NCI-H1105 treated with DMSO at 0.1 percent for 48 hours (cell line): Measurements from ENCODE around the gene SSPN.

Experiments used
- DNase-seq: peaks from one replicate; lab custom pipeline; 2025; lab: John Stamatoyannopoulos, UW

SSPN gene

GRCh38 chr12:26266881-26267280 is 71.5 kb downstream of the SSPN start:
- no peak for DNase-seq

GRCh38 chr12:26268841-26269561 is 73.6 kb downstream of the SSPN start:
- no peak for DNase-seq

- DNase-seq: no peak
Measured at GRCh38 chr12:26269562-26270284, 74.3 kb downstream of the SSPN start.

GRCh38 chr12:26271024-26271423 is 75.7 kb downstream of the SSPN start:
- no peak for DNase-seq

- DNase-seq: no peak
Measured at GRCh38 chr12:26271889-26272492, 76.6 kb downstream of the SSPN start.

GRCh38 chr12:26272851-26273250 is 77.5 kb downstream of the SSPN start:
- no peak for DNase-seq

- no peak for DNase-seq
Measured at GRCh38 chr12:26273811-26274210, 78.4 kb downstream of the SSPN start.

GRCh38 chr12:26274441-26275312 is 79.3 kb downstream of the SSPN start:
- no peak for DNase-seq

GRCh38 chr12:26275313-26276131 is 80.1 kb downstream of the SSPN start:
- no peak for DNase-seq

GRCh38 chr12:26276709-26277108 is 81.3 kb downstream of the SSPN start:
- DNase-seq: no peak

GRCh38 chr12:26277506-26278246 is 82.3 kb downstream of the SSPN start:
- DNase-seq: no peak

- no peak for DNase-seq
Measured at GRCh38 chr12:26278266-26278665, 82.9 kb downstream of the SSPN start.

GRCh38 chr12:26278666-26279065 is 83.3 kb downstream of the SSPN start:
- DNase-seq: peak; percentile 77

GRCh38 chr12:26279091-26279490 is 83.7 kb downstream of the SSPN start:
- no peak for DNase-seq

GRCh38 chr12:26279908-26280307 is 84.5 kb downstream of the SSPN start:
- no peak for DNase-seq

- no peak for DNase-seq
Measured at GRCh38 chr12:26280869-26281268, 85.5 kb downstream of the SSPN start.

- DNase-seq: no peak
Measured at GRCh38 chr12:26281320-26281719, 85.9 kb downstream of the SSPN start.

GRCh38 chr12:26282339-26282940 is 87.1 kb downstream of the SSPN start:
- no peak for DNase-seq

GRCh38 chr12:26283046-26283445 is 87.7 kb downstream of the SSPN start:
- no peak for DNase-seq

- DNase-seq: no peak
Measured at GRCh38 chr12:26283617-26284016, 88.2 kb downstream of the SSPN start.
